HCT116 (cell line): ENCODE results near the gene TEX54. TPM values are rescaled to one million over a fixed set of nuclear protein-coding genes. Genes with fewer than 3 reads are reported as not detected.

Experiments
- ATAC-seq: fragments of 200-7000 bp; cut with Tn5 transposase; 2 replicates; pipeline ENCODE4 v1.9.1; 2020; ENCODE audit warnings: mild to moderate bottlenecking, moderate library complexity
- BruUV-seq: library from RNA; stranded (reverse); fragments of 400-500 nt; replicated peaks from 2 replicates; lab custom pipeline; 2021; lab: Mats Ljungman, UMichigan
- CTCF ChIA-PET: fragments of 300-600 bp; sonication (Branson Sonifier 250); formaldehyde crosslinking; loops from one replicate; lab custom pipeline; 2021; ENCODE audit warnings: antibody characterized with exemption; lab: Charles Lee
- POLR2A ChIA-PET: fragments of 300-600, 350-600 bp; sonication (Branson Sonifier 250); formaldehyde crosslinking; loops from one replicate; lab custom pipeline; 2021; ENCODE audit warnings: antibody characterized with exemption; lab: Charles Lee
- RAD21 ChIA-PET, 2 experiments: fragments of 300-600 bp; sonication (Branson Sonifier 250); formaldehyde crosslinking; loops; one replicate each; lab custom pipeline; 2023; ENCODE audit warnings: low total read pairs in 2 of 2; ENCODE audit not compliant: uncharacterized antibody in 2 of 2, unreplicated experiment in 2 of 2, low non-redundant PET in 1 of 2; lab: Charles Lee
- DNase-seq: peaks from one replicate; pipeline ENCODE4 v3.0.0-alpha.2; 2010; ENCODE audit warnings: low read depth, low spot score
- H2AFZ ChIP-seq: fragments of 200-600 bp; shearing (Covaris generic), sonication (generic); 2 replicates; pipeline ENCODE4 v1.6.1; 2017; ENCODE audit warnings: low read depth, mixed run types, mixed read lengths, antibody characterized with exemption, low read length; ENCODE audit not compliant: poor library complexity, severe bottlenecking
- H3K27ac ChIP-seq: 2 replicates; pipeline ENCODE4 v1.5.1; 2012; ENCODE audit warnings: low read depth, low read length
- H3K27me3 ChIP-seq: fragments of 200-600 bp; sonication (generic); 2 replicates; pipeline ENCODE4 v1.6.1; 2016; ENCODE audit warnings: mixed run types, low read length, mixed read lengths; ENCODE audit not compliant: insufficient read depth
- H3K36me3 ChIP-seq, 2 experiments: fragments of 200-500 bp in 1 of 2; fragments of 200-600 bp in 1 of 2; sonication (Bioruptor generic) in 1 of 2; sonication (generic) in 1 of 2; 2 replicates each; pipeline versions ENCODE4 v1.5.1 to v1.6.1; 2014 to 2016; ENCODE audit warnings: low read length in 2 of 2, inconsistent platforms in 1 of 2, mixed read lengths in 1 of 2, mixed run types in 1 of 2; ENCODE audit not compliant: insufficient read depth in 2 of 2, control insufficient read depth in 1 of 2
- H3K4me1 ChIP-seq, 2 experiments: fragments of 200-600 bp in 1 of 2; sonication (generic) in 1 of 2; 2 replicates each; pipeline versions ENCODE4 v1.5.1 to v1.6.1; 2012 to 2017; ENCODE audit warnings: low read length in 2 of 2, inconsistent platforms in 1 of 2, mild to moderate bottlenecking in 1 of 2, mixed read lengths in 1 of 2, mixed run types in 1 of 2, moderate library complexity in 1 of 2; ENCODE audit not compliant: insufficient read depth in 2 of 2, control insufficient read depth in 1 of 2
- H3K4me2 ChIP-seq: fragments of 200-600 bp; sonication (generic); 2 replicates; pipeline ENCODE4 v1.6.1; 2017; ENCODE audit warnings: mixed run types, low read length, mixed read lengths
- H3K4me3 ChIP-seq, 2 experiments: fragments of 200-600 bp in 1 of 2; sonication (generic) in 1 of 2; replicated peaks in 1 of 2; 2 replicates each; pipeline ENCODE4 v1.5.1; 2011 to 2016; ENCODE audit warnings: low read length in 2 of 2, control low read depth in 1 of 2, low read depth in 1 of 2, mild to moderate bottlenecking in 1 of 2, mixed read lengths in 1 of 2, mixed run types in 1 of 2
- H3K79me2 ChIP-seq: fragments of 200-600 bp; sonication (generic); 2 replicates; pipeline ENCODE4 v1.6.1; 2017; ENCODE audit warnings: mild to moderate bottlenecking, mixed run types, low read length, moderate library complexity, mixed read lengths; ENCODE audit not compliant: insufficient read depth
- H3K9ac ChIP-seq: fragments of 200-600 bp; sonication (generic); 2 replicates; pipeline ENCODE4 v1.6.1; 2016; ENCODE audit warnings: low read length, mixed read lengths
- H3K9me2 ChIP-seq: fragments of 200-600 bp; sonication (generic), shearing (Covaris generic); 2 replicates; pipeline ENCODE4 v1.6.1; 2017; ENCODE audit warnings: mixed run types, mild to moderate bottlenecking, moderate library complexity; ENCODE audit not compliant: insufficient read depth
- H3K9me3 ChIP-seq, 2 experiments: fragments of 200-500 bp in 1 of 2; fragments of 200-600 bp in 1 of 2; sonication (Bioruptor generic) in 1 of 2; sonication (generic) in 1 of 2; 2 replicates each; pipeline ENCODE4 v1.6.1; 2014 to 2017; ENCODE audit warnings: low read length in 2 of 2, mixed read lengths in 2 of 2, inconsistent platforms in 1 of 2, low read depth in 1 of 2, mild to moderate bottlenecking in 1 of 2, mixed run types in 1 of 2, moderate library complexity in 1 of 2; ENCODE audit not compliant: control insufficient read depth in 1 of 2, insufficient read depth in 1 of 2
- H4K20me1 ChIP-seq: fragments of 200-600 bp; sonication (generic), shearing (Covaris generic); 2 replicates; pipeline ENCODE4 v1.6.1; 2017; ENCODE audit warnings: mixed run types, mild to moderate bottlenecking, moderate library complexity; ENCODE audit not compliant: insufficient read depth
- ATF3 ChIP-seq: IDR thresholded peaks from 2 replicates; pipeline ENCODE4 v1.6.1; 2012
- CBX3 ChIP-seq: IDR thresholded peaks from 2 replicates; pipeline ENCODE4 v1.6.1; 2012; ENCODE audit warnings: low read depth
- CTCF ChIP-seq, 3 experiments: fragments of 200-600 bp in 1 of 3; sonication (generic) in 1 of 3; IDR thresholded peaks in 2 of 3; conservative IDR thresholded peaks in 1 of 3; 2 replicates each; pipeline ENCODE4 v1.5.1; 2012 to 2017; ENCODE audit warnings: low read depth in 2 of 3, low read length in 2 of 3, antibody characterized with exemption in 1 of 3, borderline replicate concordance in 1 of 3, control low read depth in 1 of 3, mild to moderate bottlenecking in 1 of 3, mixed read lengths in 1 of 3, mixed run types in 1 of 3, moderate library complexity in 1 of 3; ENCODE audit not compliant: insufficient read depth in 1 of 3
- ELF1 ChIP-seq: IDR thresholded peaks from 2 replicates; pipeline ENCODE4 v1.6.1; 2012; ENCODE audit warnings: low read depth, borderline replicate concordance
- EZH2 ChIP-seq: fragments of 200-600 bp; sonication (generic); IDR thresholded peaks from 2 replicates; pipeline ENCODE4 v1.6.1; 2017; ENCODE audit warnings: antibody characterized with exemption, mixed run types
- EZH2phosphoT487 ChIP-seq: fragments of 200-600 bp; IDR thresholded peaks from 2 replicates; pipeline ENCODE4 v1.6.1; 2018; ENCODE audit warnings: antibody characterized with exemption, borderline replicate concordance
- POLR2A ChIP-seq: IDR thresholded peaks from 2 replicates; pipeline ENCODE4 v1.7.0; 2011; ENCODE audit warnings: borderline replicate concordance; ENCODE audit not compliant: insufficient read depth, insufficient read length; ENCODE audit errors: extremely low read depth
- POLR2AphosphoS5 ChIP-seq: IDR thresholded peaks from 2 replicates; pipeline ENCODE4 v1.6.1; 2011; ENCODE audit warnings: mild to moderate bottlenecking, low read depth, low read length, moderate library complexity
- SIN3A ChIP-seq: IDR thresholded peaks from 2 replicates; pipeline ENCODE4 v1.6.1; 2012; ENCODE audit warnings: low read depth
- SRF ChIP-seq: IDR thresholded peaks from 2 replicates; pipeline ENCODE4 v1.6.1; 2012; ENCODE audit warnings: low read depth
- TCF7L2 ChIP-seq: IDR thresholded peaks from 2 replicates; pipeline ENCODE4 v1.7.0; 2011; ENCODE audit warnings: borderline replicate concordance, inconsistent platforms; ENCODE audit not compliant: insufficient read depth, insufficient read length; ENCODE audit errors: extremely low read depth
- YY1 ChIP-seq: IDR thresholded peaks from 2 replicates; pipeline ENCODE4 v1.6.1; 2011; ENCODE audit warnings: low read length, low read depth, moderate library complexity, mild to moderate bottlenecking; ENCODE audit not compliant: insufficient replicate concordance; ENCODE audit errors: extremely low read depth
- ZBTB33 ChIP-seq: IDR thresholded peaks from 2 replicates; pipeline ENCODE4 v1.6.1; 2011; ENCODE audit warnings: mild to moderate bottlenecking, low read length, moderate library complexity; ENCODE audit not compliant: insufficient replicate concordance; ENCODE audit errors: extremely low read depth
- intact Hi-C: fragments of 100-400 bp; cut with micrococcal nuclease; formaldehyde crosslinking; loops from 2 replicates; pipeline ENCODE4 v1.10.0; 2022
- total RNA-seq: library from RNA; stranded (reverse); gene quantifications from one replicate; pipeline ENCODE4 v1.2.1, GENCODE V29; 2021; ENCODE audit not compliant: unreplicated experiment
- TF ChIP-seq, protein P1 (sequence below): IDR thresholded peaks from 2 replicates; pipeline ENCODE4 v1.6.1; 2012; ENCODE audit warnings: low read depth

TEX54 gene
- total RNA-seq, 1 experiment from 2014 or later: not detected

DNA sequence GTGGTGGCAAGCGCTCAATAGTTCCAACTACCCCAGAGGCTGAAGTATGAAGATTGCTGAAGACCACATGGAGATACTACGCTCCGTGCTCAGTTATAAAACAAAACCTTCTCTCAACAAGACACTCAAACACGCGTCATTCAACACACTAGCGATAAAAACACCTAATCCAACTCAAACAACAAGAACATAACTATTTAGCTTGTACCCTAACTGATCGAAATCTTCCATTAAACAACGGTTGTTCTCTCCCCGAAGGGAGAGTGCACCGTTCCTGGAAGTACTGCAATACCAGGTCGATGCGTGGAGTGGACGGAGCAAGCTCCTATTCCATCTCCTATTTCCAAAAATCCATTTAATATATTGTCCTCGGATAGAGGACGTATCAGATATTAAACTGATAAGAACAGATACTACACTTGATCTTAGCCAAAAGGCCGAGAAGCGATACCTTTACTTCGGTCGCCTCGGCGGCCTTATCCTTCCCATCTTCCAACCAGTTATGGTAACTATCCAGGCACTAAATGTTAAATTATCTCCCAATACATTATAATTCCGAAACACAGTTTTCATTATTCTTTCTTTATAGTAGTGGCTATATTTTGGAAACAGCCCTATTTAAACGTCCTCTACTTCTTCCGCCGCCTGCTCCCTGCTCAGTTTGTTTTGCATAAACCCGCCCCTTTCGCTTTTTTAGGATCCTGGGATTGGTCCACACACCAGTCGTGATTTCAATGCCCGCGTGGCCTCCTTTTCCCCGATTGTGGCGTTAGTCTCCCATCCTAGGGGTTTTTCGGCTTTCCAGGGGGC is 8.9 kb upstream of the TEX54 start:
- ChIA-PET CTCF (interaction anchor here (1.2 to 2.9 kb wide), 4 partner anchors 20 to 447 kb away, joined by 3 to 11 read pairs (median 6); partner anchors contain the start of genes SLC3A2 and TUT1), POLR2A (interaction anchor here (0.6 to 3.4 kb wide), 77 partner anchors 9 to 1490 kb away, joined by 3 to 343 read pairs (median 5); partner anchors contain the start of genes AHNAK, B3GAT3, C11orf98 and CSKMT), RAD21 (no interaction called here)
- DNase-seq (peak; percentile 99), ATAC-seq (peak; percentile 79)
- Histone ChIP-seq H3K9me3 (no peaks in the 10 kb centered on the region), H3K27me3 (no peaks in the 10 kb centered on the region), H2AFZ (no peak overlapping the region), H3K9ac (peak overlapping the region; percentile 71), H4K20me1 (no peaks in the 10 kb centered on the region), H3K4me2 (peak overlapping the region; percentile 92), H3K36me3 (peaks cover 0 to 10% of the 10 kb centered on the region in 2 experiments; a peak in 1 of 4 replicates), H3K79me2 (peaks cover 30% of the 10 kb centered on the region), H3K27ac (peak overlapping the region; percentile 94), H3K4me3 (peak overlapping the region in 1 of 2 experiments; percentile 15; a peak in 2 of 4 replicates), H3K4me1 (peaks cover 8 to 36% of the 10 kb centered on the region in 2 experiments; a peak in 3 of 4 replicates), H3K9me2 (no peaks in the 10 kb centered on the region)
- no peak for TF ChIP-seq ATF3
- TF ChIP-seq, protein P1, sequence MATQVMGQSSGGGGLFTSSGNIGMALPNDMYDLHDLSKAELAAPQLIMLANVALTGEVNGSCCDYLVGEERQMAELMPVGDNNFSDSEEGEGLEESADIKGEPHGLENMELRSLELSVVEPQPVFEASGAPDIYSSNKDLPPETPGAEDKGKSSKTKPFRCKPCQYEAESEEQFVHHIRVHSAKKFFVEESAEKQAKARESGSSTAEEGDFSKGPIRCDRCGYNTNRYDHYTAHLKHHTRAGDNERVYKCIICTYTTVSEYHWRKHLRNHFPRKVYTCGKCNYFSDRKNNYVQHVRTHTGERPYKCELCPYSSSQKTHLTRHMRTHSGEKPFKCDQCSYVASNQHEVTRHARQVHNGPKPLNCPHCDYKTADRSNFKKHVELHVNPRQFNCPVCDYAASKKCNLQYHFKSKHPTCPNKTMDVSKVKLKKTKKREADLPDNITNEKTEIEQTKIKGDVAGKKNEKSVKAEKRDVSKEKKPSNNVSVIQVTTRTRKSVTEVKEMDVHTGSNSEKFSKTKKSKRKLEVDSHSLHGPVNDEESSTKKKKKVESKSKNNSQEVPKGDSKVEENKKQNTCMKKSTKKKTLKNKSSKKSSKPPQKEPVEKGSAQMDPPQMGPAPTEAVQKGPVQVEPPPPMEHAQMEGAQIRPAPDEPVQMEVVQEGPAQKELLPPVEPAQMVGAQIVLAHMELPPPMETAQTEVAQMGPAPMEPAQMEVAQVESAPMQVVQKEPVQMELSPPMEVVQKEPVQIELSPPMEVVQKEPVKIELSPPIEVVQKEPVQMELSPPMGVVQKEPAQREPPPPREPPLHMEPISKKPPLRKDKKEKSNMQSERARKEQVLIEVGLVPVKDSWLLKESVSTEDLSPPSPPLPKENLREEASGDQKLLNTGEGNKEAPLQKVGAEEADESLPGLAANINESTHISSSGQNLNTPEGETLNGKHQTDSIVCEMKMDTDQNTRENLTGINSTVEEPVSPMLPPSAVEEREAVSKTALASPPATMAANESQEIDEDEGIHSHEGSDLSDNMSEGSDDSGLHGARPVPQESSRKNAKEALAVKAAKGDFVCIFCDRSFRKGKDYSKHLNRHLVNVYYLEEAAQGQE: no peak
- TF ChIP-seq ELF1: no peak
- TF ChIP-seq EZH2: no peak
- peak; percentile 100 for TF ChIP-seq POLR2A
- peak; percentile 100 for TF ChIP-seq POLR2AphosphoS5
- TF ChIP-seq EZH2phosphoT487: no peak
- no peak for TF ChIP-seq SIN3A
- no peak for TF ChIP-seq CTCF (IDR thresholded peaks at IDR 0.05 in 2 of 3, conservative IDR thresholded peaks at IDR 0.05 in 1 of 3; ENCODE audit: borderline replicate concordance in 1 of 3, insufficient read depth in 1 of 3, low read depth in 2 of 3, low read length in 2 of 3)
- peak; percentile 85 for TF ChIP-seq YY1
- no peak for TF ChIP-seq CBX3
- TF ChIP-seq TCF7L2: no peak
- no peak for TF ChIP-seq SRF
- TF ChIP-seq ZBTB33: peak; percentile 94
- intact Hi-C loops: loop anchor here (1.0 to 5.0 kb wide), 3 partner anchors 9 to 284 kb away; partner anchors contain the start of genes STX5, TEX54 and TTC9C
- TSS peak; percentile 93 for BruUV-seq
